ENCODE results near the gene NCMAP. TPM values are rescaled to one million over a fixed set of nuclear protein-coding genes. Genes with fewer than 3 reads are reported as not detected.
A peak's percentile ranks its signal among the peaks of the same experiment; 100 is the strongest.

The NCMAP gene
- total RNA-seq, 2 donors from 2014 or later = 0.16 to 0.22 TPM

GRCh38 chr1:24642481-24643362 lies 86.8 kb downstream of the NCMAP start, which contains the start of gene SRRM1:
Gene SRRM1 (plus strand): TSS chr1:24643302. CDS start chr1:24643327, 25 bp downstream.
- H3K36me3 ChIP-seq = peaks cover 19% of the 10 kb centered on the region

GRCh38 chr1:24643363-24644099 lies 87.6 kb downstream of the NCMAP start:
- H3K36me3 ChIP-seq = peaks cover 27% of the 10 kb centered on the region
- no peaks in the 10 kb centered on the region for H3K27me3 ChIP-seq
- H3K4me3 ChIP-seq = peak overlapping the region; percentile 91
- peak overlapping the region; percentile 90 to 97 for H3K27ac ChIP-seq
- DNase-seq (ENCODE audit: low spot score) = no peak
- TF ChIP-seq CTCF (IDR thresholded peaks at IDR 0.05) = no peak
- H3K4me1 ChIP-seq = peaks cover 0 to 29% of the 10 kb centered on the region in 2 donors
- no peaks in the 10 kb centered on the region for H3K9me3 ChIP-seq

More at GRCh38 chr1:24642481-24643362, 86.8 kb downstream of the NCMAP start, which contains the start of gene SRRM1:
- Histone ChIP-seq H3K27me3 (no peaks in the 10 kb centered on the region), H3K9me3 (no peaks in the 10 kb centered on the region), H3K4me1 (peaks cover 0 to 29% of the 10 kb centered on the region in 2 donors), H3K27ac (peak within 1 kb of the TSS; percentile 97 to 100), H3K4me3 (peak within 1 kb of the TSS; percentile 91)
- no peak for TF ChIP-seq CTCF (IDR thresholded peaks at IDR 0.05)
- DNase-seq (ENCODE audit: low spot score) = peak; percentile 100

GRCh38 chr1:24644100-24644384 lies 88.2 kb downstream of the NCMAP start:
- Histone ChIP-seq H3K27ac (peak overlapping the region; percentile 90 to 97), H3K27me3 (no peaks in the 10 kb centered on the region), H3K4me3 (peak overlapping the region; percentile 91), H3K4me1 (peaks cover 0 to 29% of the 10 kb centered on the region in 2 donors), H3K9me3 (no peaks in the 10 kb centered on the region), H3K36me3 (peaks cover 32% of the 10 kb centered on the region)
- TF ChIP-seq CTCF (IDR thresholded peaks at IDR 0.05) = no peak
- no peak for DNase-seq (ENCODE audit: low spot score)

- peaks cover 81% of the 10 kb centered on the region for H3K36me3 ChIP-seq
- H3K4me3 ChIP-seq = no peak overlapping the region
- H3K9me3 ChIP-seq = no peaks in the 10 kb centered on the region
- H3K27me3 ChIP-seq = no peaks in the 10 kb centered on the region
- peaks cover 0 to 19% of the 10 kb centered on the region in 2 donors for H3K4me1 ChIP-seq
- no peak overlapping the region for H3K27ac ChIP-seq
- no peak for DNase-seq (ENCODE audit: low spot score)
- TF ChIP-seq CTCF (IDR thresholded peaks at IDR 0.05) = no peak
Measured at GRCh38 chr1:24648919-24649318, 93.0 kb downstream of the NCMAP start.

- H3K4me1 ChIP-seq = no peaks in the 10 kb centered on the region
- DNase-seq (ENCODE audit: low spot score) = no peak
- no peak overlapping the region for H3K4me3 ChIP-seq
- H3K9me3 ChIP-seq = no peaks in the 10 kb centered on the region
- H3K27ac ChIP-seq = no peak overlapping the region
- no peaks in the 10 kb centered on the region for H3K27me3 ChIP-seq
- H3K36me3 ChIP-seq = peaks cover 98% of the 10 kb centered on the region
- TF ChIP-seq CTCF (IDR thresholded peaks at IDR 0.05) = no peak
Measured at GRCh38 chr1:24652382-24652781, 96.5 kb downstream of the NCMAP start.

Measured in right atrium auricular region (tissue), 2 donors.